ENCODE results near the gene SPARCL1.
"Not testable (repeated sequence)": the region's sequence is repeated elsewhere in the genome, so short reads cannot be mapped to it uniquely, and the experiment has no call there.

DNA sequence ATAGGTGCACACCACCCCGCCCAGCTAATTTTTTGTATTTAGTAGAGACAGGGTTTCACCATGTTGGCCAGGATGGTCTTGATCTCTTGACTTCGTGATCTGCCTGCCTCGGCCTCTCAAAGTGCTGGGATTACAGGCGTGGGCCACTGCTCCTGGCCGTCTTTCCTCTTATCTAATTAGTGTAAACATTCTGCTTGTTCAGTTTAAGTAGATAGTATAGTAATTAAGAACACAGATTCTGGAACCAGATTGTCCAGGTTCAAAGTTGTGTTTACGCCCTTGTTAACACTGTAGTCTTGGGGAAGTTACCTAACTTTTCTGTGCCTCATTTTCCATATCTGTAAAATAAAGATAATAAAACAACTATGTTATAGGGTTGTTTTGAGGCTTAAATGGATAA, 82.8 kb downstream of the SPARCL1 start:
- TF ChIP-seq GABPA (IDR thresholded peaks at IDR 0.05; ENCODE audit: low read depth); NR2C2 (IDR thresholded peaks at IDR 0.05; ENCODE audit: borderline replicate concordance, control insufficient read depth, insufficient read length, low read depth); MTA2 (IDR thresholded peaks at IDR 0.05; ENCODE audit: low read depth): not testable (repeated sequence)
- TF ChIP-seq, protein P1, sequence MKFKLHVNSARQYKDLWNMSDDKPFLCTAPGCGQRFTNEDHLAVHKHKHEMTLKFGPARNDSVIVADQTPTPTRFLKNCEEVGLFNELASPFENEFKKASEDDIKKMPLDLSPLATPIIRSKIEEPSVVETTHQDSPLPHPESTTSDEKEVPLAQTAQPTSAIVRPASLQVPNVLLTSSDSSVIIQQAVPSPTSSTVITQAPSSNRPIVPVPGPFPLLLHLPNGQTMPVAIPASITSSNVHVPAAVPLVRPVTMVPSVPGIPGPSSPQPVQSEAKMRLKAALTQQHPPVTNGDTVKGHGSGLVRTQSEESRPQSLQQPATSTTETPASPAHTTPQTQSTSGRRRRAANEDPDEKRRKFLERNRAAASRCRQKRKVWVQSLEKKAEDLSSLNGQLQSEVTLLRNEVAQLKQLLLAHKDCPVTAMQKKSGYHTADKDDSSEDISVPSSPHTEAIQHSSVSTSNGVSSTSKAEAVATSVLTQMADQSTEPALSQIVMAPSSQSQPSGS (IDR thresholded peaks at IDR 0.05; ENCODE audit: low read length) = not testable (repeated sequence)
- TF ChIP-seq, protein P2, sequence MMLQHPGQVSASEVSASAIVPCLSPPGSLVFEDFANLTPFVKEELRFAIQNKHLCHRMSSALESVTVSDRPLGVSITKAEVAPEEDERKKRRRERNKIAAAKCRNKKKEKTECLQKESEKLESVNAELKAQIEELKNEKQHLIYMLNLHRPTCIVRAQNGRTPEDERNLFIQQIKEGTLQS (IDR thresholded peaks at IDR 0.05; ENCODE audit: borderline replicate concordance, extremely low read depth, low read depth, low read length) = not testable (repeated sequence)

Data from GM12878 (cell line).